GM18519 (cell line): ENCODE measurements around the gene RPS6KB1.
"Not testable (repeated sequence)": the region's sequence is repeated elsewhere in the genome, so short reads cannot be mapped to it uniquely, and the experiment has no call there.

ENCODE experiments used
- ATAC-seq: cut with Tn5 transposase; IDR thresholded peaks from one replicate; pipeline ENCODE4 v1.9.1; 2021; ENCODE audit warnings: mild to moderate bottlenecking, moderate library complexity; ENCODE audit not compliant: unreplicated experiment, low FRiP score

Gene RPS6KB1

DNA sequence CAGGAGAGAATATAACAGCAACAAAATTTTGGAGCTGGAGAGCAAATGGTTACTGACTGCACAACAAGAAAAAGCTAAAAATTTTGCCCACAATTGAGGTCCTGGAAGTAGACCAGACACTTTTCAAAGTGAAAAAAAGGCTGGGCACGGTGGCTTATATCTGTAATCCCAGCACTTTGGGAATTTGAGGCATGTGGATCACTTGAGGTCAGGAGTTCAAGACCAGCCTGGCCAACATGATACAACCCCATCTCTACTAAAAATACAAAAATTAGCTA is 23.0 kb upstream of the RPS6KB1 start:
- no peak for ATAC-seq

- ATAC-seq, result no peak
Measured at GRCh38 chr17:59870482-59870881, 22.4 kb upstream of the RPS6KB1 start.

DNA sequence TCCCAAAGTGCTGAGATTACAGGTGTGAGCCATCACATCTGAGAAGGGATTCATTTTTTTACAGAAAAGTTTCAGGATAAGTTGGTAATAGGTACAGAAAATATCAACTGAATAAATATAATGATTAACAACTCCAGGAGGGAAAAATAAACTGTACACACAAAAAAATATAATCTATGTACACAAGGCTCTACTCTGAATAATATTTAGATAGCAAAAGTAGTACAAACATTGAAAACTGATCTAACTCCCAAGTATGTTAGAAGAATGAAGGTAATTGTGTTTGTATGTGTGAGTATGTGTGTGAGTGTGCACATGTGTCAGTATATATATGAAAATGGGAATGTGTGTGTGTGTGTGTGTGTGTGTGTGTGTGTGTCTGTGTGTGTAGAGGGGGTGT is 20.6 kb upstream of the RPS6KB1 start:
- ATAC-seq, result no peak

DNA sequence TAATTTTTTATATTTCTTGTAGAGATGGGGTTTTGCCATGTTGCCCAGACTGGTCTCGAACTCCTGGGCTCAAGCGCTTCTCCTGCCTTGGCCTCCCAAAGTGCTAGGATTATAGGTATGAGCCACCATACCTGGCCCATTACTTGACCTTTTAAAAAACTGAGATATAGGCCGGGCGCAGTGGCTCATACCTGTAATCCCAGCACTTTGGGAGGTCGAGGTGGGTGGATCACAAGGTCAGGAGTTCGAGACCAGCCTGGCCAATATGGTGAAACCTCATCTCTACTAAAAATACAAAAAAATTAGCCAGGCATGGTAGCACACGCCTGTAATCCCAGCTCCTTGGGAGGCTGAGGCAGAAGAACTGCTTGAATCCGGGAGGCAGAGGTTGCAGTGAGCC is 19.5 kb upstream of the RPS6KB1 start:
- not testable (repeated sequence) for ATAC-seq

GRCh38 chr17:59874376-59874775 is 18.5 kb upstream of the RPS6KB1 start:
- ATAC-seq, result no peak

- ATAC-seq, result no peak
Measured at GRCh38 chr17:59876107-59876506, 16.8 kb upstream of the RPS6KB1 start.

DNA sequence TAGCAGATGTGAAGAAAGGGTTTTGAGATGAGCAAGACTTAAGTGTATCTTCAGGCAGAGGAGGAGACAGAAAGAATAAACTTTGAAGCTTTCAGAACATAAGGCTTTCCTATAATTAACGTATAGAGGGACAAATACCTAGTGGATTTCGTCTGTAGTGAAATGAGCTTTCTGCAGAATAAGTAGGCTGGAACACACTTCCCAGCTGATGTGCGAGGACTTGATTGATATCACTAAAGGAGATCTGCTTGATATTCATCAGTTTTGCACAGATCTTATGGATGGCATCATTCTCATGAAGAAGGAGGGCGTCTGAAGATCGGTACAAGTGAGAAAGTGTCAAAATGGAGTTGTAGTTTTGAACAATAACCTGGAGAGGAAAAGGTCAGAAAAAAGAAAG is 15.0 kb upstream of the RPS6KB1 start:
- ATAC-seq, result no peak

GRCh38 chr17:59878624-59879023 is 14.3 kb upstream of the RPS6KB1 start:
- no peak for ATAC-seq

DNA sequence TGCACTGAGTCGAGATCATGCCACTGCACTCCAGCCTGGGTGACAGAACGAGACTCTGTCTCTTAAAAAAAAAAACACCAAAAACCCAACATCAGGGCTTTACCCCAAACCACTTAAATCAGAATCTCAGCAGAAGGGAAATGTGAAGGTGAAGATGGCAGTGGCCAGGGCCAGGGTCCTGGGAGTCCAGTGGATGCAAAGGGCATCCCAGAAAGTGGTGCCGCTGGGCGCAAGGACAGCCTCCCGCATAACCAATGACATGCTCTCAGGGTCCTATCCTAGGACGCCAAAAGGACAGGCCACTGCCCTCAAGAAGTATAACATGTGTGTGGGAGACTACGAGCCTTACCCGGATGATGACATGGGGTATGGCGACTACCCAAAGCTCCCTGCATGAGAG is 8.1 kb upstream of the RPS6KB1 start:
- ATAC-seq, result no peak

DNA sequence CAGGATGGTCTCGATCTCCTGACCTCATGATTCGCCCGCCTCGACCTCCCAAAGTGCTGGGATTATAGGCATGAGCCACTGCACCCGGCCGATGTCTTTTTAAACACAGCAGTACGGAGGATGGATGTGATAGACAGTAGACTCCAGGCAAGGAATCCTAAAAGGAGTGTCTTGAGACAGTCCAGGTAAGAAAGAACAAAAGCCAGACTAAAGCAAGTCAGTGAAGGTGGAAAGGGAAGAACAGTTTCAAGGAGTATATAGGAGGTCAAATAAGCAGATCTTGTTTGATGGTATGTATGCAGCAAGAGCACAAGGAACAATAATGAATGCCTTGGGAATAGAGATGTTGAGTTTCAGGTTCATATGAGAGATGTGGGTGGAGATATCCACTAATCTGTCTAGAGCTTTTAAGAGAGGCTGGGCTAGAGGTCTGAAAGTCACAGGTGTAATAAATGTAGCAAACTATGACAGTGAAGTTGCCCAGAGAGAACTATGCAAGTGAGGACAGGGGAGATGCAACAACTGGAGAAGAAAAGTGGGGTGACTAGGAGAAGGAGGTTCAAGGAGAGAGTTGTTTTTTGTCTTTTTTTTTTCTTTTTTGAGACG is 4.7 kb upstream of the RPS6KB1 start:
- ATAC-seq, result no peak

DNA sequence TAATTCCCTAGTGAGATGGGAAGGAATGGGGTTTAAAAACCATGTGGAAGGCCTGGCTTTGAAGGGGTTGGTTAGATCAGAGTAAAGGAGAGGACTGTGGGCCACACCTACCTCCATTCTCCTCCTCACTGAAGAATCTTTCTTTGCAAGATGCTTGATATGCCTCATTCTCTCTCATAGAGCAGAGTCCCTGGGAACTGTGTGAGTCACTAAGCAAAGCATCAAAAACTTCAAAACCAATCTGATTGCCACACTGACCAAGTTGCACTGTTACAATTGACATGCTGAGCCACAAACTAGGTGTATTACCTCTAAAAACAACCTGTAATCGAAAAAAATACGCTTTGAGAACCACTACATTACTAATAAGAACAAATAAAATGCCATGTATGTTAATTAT is 2.2 kb upstream of the RPS6KB1 start:
- no peak for ATAC-seq

DNA sequence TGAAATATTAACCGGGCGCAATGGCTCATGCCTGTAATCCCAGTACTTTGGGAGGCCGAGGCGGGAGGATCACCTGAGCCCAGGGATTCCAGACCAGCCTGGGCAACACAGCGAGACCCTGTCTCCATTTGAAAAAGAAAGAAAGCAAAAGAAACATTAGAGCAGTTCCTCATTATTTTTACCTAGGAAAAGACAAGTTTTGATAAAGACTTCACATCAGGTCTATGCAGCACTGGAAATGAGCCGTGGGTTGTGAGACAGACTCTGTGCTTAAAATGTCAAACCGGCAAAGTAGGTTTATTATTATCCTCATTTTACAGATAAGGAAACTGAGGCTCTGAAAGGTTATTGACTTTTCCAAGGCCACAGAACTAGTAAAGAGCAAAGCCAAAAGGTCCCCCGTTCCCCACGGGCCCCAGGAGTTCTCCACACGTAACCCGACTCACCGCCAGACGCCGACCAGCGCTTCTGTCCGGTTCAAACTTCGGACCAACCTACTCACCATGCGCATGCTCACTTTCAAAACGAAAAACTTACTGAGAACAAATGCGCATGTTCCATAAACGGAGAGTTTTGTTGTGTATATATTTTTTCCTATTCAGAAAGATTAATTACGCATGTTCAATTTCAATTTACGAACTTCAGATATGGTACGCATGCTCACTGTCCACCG is 534 bp upstream of the RPS6KB1 start:
- no peak for ATAC-seq

- ATAC-seq, result no peak
Measured at GRCh38 chr17:59893676-59894100, 767 bp downstream of the RPS6KB1 start.

- ATAC-seq, result no peak
Measured at GRCh38 chr17:59897090-59897489, 4.2 kb downstream of the RPS6KB1 start.

- ATAC-seq, result no peak
Measured at GRCh38 chr17:59899099-59899498, 6.2 kb downstream of the RPS6KB1 start.

GRCh38 chr17:59901604-59902003 is 8.7 kb downstream of the RPS6KB1 start:
- no peak for ATAC-seq

GRCh38 chr17:59903455-59903854 is 10.5 kb downstream of the RPS6KB1 start:
- no peak for ATAC-seq

- no peak for ATAC-seq
Measured at GRCh38 chr17:59907467-59907866, 14.5 kb downstream of the RPS6KB1 start.

DNA sequence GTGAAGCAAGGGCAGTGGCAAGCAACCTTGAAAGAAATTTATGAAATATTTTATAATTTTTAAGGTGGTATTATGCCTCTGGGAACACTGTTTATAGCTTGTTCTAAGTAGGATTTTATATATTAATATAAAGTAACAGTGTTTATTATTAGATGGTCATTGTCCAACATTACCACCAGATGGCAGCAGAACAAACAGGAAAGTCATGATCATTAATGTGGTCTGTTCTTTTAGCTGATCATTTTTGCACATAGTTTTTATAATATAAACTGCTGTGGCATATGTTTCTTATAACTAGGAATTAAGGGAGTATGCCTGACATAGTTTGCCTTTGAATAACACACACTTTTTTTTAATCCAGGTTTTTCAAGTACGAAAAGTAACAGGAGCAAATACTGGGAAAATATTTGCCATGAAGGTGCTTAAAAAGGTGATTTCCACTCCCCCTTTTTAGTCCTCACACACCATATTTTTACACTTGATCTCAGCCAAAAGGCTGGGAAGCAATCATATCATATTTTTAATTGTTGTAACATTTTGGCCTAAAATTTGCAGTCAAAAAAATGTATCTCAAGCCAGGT is 21.4 kb downstream of the RPS6KB1 start:
- ATAC-seq, result no peak

DNA sequence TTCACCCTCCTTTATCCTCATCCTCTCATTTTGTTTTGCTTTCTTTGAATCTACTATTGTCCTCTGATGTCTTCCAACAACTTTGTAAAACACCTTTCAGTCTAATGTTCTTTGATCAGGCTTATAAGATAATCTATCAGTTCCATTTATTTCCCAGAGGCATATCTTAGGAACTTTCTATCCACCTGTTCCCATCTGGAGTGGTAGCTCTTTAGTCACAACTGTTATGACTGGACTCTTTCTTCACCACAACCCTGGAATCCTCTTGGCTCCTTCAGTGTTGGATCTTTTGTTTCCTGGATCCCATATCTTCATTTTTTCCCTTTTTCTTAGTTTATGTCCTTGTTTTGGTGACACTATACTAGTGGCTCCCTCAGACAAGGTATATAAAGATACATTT is 23.5 kb downstream of the RPS6KB1 start:
- no peak for ATAC-seq

DNA sequence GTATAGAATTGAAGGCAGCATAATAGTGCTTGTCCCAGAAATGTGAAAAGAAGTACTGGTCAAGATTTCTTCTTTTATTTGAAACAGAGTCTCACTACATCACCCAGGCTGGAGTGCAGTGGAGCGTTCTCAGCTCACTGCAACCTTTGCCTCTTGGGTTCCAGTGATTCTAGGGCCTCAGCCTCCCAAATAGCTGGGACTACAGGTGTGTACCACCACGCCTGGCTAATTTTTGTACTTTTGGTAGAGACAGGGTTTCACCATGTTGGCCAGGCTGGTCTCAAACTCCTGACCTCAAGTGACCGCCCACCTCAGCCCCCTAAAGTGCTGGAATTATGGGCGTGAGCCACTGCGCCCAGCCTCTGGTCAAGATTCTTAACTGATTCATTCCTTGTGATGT is 27.7 kb downstream of the RPS6KB1 start:
- not testable (repeated sequence) for ATAC-seq

- ATAC-seq, result not testable (repeated sequence)
Measured at GRCh38 chr17:59930121-59930520, 37.2 kb downstream of the RPS6KB1 start.
